NCI-H82 treated with DMSO at 0.1 percent for 48 hours (cell line): ENCODE measurements around the gene STAM2.
"Not testable (repeated sequence)": the region's sequence is repeated elsewhere in the genome, so short reads cannot be mapped to it uniquely, and the experiment has no call there.

Source experiments
- DNase-seq: peaks from one replicate; lab custom pipeline; 2025; ENCODE audit not compliant: unreplicated experiment; lab: John Stamatoyannopoulos, UW

Gene STAM2

DNA sequence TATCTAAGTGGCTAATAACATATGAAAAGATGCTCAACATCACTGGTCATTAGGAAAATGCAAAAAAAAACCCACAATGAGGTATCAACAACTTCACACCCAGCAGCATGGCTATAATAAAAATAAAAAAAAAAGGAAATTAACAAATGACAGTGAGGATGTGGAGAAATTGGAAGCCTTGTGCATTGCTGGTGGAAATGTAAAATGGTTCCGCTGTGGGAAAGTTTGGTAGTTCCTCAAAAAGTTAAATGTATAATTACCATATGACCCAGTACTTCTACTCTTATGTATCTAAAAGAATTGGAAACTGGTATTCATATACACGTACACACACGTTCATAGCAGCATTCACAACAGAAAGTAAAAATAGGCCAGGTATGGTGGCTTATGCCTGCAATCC, 61.2 kb downstream of the STAM2 start:
- DNase-seq, result no peak

DNA sequence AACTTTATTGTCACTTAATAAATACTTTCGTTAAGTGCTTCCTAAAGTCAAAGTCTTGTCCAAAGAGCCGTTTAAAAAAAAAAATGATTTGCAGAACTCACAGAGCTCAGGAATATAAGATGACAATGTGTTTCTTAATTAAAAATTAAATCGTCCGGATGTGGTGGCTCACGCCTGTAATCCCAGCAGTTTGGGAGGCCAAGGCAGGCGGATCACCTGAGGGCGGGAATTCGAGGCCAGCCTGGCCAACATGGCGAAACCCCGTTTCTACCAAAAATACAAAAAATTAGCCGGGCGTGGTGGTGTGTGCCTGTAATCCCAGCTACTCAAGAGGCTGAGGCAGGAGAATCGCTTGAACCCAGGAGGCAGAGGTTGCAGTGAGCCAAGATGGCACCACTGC, 68.4 kb downstream of the STAM2 start:
- not testable (repeated sequence) for DNase-seq

DNA sequence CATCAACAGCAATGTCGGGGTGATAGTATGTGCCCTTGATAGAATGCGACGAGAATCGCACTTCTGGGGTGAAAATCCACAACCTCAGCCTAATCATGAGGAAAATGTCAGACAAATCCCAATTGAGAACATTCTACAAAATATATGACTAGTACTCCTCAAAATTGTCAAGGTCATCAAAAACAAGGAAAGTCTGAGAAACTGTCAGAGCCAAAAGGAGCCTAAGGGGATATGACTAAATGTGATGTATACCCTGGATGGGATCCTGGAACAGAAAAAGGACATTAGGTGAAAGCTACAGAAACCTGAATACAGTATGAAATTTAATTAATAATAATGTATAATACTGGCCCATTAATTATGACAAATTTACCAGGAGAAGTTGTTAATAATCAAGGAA, 69.1 kb downstream of the STAM2 start:
- DNase-seq, result no peak

DNA sequence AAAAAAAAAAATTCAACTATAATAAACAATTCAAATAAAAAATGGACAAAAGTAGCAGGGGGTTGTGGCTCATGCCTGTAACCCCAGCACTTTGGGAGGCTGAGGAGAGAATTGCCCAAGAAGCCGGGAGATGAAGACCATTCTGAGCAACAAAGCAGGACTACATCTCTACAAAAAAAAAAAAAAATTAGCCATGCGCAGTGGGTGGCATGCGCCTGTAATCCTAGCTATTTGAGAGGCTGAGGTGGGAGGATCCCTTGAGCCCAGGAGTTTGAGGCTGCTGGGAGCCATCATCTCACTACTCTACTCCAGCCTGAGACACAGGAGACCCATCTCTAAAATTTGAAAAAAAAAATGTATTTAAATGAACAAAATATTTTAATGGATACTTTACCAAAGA, 72.3 kb downstream of the STAM2 start:
- no peak for DNase-seq

DNA sequence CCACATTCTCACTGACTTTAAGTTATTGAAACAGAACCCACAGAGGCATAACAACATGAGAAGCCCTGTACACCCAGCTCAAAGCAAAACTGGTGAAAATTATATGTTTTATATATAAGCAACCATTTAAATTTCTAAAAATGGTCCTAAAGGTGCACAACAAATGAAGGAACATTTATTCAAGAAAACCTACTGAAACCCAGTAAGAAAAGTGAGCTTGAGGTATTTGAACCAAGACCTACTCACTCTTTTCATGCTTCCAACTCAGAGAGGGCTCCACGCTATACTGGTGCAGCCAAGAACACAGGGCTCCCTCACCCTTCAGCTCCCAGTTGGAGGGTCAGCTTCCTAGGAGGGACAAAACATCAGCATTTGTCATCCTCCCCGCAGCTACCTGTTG, 74.6 kb downstream of the STAM2 start:
- no peak for DNase-seq

DNA sequence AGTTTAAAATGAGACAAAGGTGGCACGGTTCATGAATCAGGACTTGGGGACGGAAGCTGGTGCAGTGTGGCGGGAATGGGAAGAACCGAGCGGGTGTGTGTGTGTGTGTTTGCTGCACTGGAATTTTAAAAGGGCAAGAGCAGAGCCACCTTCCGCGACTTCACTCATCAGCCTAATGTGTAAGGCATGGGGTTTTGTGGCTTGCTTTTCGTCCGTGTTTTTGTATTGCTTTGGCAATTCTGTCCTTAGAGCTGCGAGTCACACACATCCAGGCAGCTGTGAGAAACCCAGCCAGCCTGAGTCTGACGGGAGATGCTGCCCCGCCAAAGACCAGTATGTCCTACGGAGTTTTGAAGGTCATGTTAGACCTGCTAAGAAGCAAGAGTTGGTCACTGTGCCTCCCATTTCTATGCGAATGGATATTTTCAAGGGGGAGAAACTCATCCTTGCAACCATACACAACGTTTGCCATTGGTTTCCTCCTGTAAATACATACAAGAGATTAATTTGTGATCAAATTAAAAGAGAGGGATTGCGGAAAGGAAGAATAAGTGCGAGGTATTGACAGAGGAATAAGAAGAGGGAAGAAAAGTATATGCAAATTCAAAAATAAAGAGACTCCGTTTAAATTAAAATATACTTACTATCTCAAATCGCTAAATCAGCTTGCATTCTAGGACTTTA, 76.1 kb downstream of the STAM2 start:
- DNase-seq, result no peak

DNA sequence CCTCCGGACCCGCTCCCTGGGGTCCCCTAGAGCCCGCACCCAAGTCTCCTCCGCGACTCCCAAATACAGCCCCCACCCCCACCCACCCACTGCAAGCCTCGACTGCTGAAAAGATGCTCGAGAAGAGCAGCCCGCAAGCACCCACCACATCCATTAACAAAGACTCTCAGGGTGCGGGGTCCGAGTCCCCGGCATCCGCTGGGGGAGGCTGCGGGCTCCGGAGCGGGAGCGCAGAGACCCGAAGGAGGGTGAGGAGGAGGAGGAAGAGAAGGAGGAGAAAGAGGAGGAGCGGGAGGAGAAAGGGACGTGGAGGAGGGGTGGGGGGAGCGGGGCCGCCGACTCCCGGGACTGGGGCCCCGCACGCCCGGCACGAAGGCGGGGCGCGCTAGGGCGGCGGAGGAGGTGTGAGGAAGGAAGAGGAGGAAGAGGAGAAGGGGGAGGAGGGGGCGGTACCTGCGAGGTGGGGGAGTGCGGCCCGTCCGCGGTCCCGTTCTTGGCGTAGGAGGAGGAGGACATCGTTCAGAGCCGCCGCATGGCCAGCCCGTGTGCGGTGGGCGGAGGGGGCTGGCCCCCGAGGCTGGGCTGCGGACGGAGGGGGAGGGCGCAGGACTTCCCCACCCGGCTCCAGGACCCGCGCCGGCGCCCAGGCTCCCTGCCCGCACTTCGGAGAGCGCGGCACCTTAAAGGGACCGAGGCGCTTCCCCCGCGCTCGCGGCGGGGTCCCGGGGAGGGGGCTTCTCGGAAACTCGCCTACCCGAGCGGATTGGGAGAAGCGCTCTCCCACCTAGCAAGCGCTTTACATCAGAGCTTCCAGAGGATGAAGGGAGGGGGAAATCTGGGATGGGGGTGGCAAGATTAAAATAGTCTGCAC, 76.8 kb downstream of the STAM2 start, which contains the start of gene CACNB4:
Gene CACNB4, minus strand, starts transcription at position 549 of the 871 bp plus-strand sequence.
- DNase-seq, result no peak

DNA sequence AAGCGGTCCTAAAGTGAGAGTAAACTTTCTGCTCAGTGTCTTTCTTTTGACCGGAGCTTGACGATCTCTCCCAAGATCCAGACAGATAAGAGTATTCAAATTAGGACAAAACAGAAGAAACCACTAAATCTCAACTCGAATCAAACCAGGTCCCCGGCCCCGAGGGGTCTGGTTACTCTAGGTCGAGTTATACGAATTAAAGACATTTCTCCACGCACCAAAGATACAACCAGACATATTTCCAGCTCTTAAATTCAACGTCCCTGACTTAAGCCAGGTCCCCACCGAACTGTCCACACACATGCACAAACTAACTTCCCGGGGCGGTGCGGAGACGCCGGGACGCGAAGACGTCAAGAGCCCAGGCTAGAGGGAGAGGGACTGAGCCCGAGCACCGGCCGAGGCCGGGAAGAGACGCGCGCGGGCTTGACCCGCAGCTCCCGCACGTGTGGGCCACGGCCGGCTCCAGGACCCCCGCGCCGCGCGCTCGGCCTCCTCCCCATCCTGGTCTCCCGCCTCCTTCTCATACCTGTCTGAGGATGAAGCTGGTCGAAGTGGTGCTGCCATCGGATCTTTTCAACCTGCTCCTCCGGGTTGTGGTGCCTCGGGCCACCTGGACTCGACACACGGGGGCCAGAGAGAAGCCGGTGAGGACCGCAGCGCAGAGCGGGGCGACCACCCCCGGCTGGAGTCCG, 77.6 kb downstream of the STAM2 start:
- no peak for DNase-seq

DNA sequence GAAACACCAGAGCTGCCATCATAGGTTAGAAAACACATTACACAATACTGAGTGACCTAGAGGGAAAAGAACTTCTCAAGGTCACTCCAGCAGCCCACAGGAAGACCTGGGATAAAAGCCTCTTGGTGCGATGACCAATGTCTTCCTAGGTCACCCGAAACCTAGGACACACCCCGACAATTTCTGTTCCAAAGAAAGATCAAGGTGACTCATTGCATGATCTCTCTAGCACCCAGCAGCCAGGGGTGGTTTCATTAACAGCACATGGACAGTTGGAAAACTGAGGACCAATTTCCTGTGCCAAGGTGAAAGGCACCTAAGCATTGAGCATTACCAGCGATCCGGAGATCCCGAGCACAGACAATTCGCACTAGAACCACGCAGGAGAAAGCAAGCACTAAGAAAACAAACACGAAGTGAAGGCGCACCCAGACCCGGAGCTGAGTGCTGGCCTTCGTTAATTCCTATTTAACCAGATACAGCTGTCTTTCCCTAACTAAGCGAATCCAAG, 78.2 kb downstream of the STAM2 start:
- no peak for DNase-seq

DNA sequence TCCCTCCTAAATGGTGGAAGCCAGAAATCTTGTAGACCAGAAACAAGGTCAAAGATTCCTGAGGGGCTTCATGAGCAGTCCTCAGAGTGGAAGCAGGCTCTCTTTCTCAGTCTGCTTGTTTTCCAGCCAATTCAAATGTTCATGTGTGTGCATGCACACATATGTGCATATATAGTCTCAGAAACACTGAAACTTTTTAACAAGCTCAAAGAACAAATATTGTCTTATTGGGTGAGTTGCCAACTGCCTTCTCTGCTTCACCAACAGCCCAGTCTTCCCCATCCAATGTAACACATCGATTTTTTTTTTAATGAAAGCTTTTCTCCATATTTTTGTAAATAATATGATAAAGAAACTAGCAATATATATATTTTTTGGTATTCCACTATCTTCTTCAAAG, 80.4 kb downstream of the STAM2 start:
- DNase-seq, result no peak

DNA sequence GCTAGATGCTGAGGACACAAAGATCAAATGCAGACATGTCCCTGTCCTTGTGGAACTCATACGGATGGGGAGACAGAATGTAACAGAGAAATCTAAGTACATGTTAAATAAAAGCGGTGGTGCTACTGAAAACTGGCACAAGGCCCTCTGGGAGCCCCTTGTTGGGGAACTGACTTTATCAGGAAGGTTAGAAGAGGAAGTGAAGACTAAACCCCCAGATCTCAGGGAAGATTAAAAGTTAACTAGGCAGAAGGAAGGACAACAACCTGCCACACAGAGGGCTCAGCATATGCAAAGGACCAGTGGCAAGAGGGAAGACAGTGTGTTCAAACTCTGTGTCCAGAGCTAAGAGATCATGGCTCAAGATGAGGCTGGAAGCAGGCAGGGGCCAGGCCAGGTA, 81.5 kb downstream of the STAM2 start:
- DNase-seq, result no peak

DNA sequence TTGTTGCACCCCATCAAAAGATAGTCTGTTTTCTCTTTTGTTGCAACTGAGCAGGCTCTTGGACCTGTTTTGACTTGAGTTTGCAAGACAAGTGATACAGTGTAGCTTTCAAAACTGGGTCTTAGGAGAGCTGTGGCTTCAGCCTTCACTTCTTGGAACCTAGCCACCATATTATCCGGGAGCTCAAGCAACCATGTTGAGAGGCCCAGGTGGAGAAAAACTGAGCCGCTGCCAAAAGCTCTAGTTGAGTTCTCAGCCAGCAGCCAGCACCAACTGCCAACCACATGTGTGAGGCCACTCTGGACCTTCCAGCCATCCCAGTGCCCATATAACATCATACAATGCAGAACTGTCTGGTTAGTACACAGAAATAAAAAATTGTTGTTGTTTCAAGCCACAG, 82.1 kb downstream of the STAM2 start:
- DNase-seq, result no peak

DNA sequence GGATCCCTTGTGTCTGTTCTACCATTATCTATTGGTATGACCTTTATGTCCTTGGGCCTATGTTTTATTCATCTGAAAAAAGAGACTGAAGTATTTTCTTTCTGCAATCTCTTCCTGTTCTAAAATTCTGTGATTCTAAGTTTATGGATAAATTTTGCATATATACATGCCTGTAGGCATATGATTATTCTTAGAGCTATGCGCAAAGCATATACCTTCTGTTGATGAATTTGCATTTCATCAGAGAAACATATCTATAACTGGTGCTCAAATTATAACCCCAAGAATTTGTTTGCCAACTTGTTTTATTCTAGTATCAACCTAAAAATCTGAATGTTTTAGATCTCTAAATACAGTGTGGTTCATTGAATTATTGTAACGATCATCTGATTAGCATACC, 83.5 kb downstream of the STAM2 start:
- no peak for DNase-seq

DNA sequence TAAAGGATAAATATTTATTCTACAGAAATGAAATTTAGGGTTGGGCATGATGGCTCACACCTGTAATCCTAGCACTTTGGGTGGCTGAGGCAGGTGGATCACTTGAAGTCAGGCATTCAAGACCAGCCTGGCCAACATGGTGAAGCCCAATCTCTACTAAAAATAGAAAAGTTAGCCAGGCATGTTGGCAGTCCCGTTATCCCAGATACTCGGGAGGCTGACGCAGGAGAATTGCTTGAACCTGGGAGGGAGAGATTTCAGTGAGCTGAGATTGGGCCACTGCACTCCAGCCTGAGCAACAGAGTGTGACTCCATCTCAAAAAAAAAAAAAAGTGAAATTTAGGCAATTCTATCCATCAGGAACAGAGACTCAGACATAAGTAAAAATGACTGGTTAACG, 84.8 kb downstream of the STAM2 start:
- DNase-seq, result not testable (repeated sequence)

DNA sequence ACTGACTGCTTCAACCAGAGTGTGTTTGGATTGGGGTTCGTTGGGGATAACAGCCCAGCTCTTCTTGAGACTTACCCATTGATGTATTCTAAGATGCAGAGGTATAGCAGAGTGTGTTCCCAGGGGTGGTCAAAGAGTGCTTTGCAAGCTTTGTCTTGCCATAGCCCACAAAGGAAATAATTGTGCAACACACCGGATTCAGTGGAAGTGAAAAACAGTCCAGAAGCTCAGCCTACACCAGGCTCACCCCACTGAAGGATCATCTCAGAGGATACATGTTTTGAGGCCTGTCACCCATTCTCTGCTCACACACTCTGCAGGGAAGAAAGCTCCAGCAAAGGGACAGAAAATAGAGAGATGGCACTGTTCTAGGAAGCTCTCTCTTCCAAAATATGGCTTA, 86.3 kb downstream of the STAM2 start:
- DNase-seq, result no peak

DNA sequence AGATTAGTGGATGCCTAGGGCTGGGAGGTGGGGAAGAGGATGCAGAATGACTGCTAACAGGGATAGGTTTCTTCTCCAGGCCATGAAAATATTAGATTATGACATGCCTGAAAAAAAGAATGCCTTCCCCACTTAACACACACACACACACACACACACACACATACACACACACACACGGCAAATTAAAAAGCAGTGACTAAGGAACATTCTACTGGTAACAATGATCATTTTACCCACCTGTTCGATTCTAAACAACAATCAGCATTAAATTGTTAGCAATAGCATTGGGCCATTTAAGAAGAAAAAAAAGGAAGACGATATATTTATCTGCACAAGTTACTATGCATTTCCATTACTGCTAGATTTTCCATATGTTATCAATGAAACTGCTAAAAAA, 87.6 kb downstream of the STAM2 start:
- no peak for DNase-seq

DNA sequence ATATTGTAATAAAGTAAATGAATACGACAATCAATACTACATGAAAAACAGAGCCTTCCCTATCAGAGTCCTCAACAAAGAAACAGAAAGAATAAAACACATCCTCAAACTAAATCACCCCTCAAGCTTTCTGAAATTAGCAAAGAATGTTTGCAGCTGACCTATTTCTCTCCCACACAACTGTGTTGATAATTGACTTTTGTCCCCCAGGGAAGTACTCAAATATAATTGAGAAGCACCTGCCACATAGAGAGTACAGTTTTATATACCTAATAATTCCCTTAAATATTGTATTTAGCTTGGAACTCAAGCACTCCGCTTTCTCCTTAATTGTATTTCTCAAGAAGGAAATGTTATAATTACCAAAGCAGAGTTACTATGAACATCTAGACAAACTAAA, 89.3 kb downstream of the STAM2 start:
- DNase-seq, result no peak

DNA sequence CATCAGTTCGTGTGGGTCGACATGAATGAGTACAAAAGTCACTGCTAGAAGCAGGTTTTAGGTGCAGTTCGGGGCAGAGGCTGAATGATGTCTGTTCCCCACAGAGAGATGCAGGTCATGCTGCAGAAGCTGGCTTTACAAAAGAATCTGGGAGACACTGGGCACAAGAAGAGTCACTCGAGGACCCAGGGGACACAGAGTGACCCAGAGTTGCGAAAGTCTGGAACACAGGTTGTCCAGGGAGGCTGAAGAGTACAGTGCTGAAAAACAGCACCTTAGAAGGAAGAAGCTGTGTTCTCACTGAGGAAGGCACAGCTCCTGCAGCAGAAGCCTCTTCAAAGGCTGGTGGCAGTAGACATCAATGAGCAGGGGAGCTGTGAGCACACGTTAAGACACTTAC, 91.5 kb downstream of the STAM2 start:
- DNase-seq, result no peak

DNA sequence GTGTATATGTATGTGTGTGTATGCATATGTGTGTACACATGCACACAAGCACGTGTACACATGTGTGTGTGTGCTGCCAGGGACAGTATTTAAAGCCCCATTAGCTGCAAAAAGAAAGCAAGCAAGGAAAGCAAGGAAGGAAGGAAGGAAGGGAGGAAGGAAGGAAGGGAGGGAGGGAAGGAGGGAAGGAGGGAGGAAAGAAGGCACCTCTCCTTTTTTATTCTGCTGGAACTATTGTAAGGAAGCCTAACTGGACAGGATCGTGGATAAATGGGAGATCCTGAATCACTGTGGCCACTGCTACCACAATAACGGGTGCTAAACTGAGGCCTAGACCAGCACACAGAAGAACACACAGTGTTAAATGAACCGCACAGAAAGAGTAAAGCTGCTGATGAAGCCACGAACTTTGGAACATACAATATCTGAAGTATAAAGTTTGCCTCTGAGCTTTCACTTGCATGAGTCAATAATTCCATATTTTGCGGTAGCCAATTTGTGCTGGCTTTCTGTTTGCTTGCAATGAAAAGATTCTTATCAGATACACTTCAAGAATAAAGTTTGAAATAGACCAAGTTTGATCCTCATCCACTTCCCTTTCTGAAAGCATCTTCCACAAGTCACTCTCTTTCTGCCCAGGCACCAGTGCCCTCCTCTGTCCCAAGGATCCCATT, 92.2 kb downstream of the STAM2 start:
- no peak for DNase-seq

DNA sequence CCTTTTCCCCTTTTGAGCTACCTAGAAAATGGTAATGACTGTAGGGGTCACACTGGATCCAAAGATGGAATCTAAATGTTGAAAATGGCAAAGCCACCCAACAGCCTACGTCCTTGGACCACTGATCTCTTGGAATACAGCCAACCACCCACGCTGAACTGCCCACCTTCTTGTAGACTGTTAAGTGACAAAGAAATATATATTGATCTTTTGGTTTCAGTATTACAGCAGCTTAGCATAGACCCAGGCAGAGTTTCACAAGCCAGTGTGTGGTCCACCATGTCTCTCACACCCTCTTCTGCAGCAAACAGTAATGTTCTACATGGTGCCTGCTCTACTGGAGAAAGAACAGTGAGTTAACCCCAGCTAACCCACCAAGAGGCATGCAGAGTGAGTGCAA, 96.9 kb downstream of the STAM2 start:
- no peak for DNase-seq

DNA sequence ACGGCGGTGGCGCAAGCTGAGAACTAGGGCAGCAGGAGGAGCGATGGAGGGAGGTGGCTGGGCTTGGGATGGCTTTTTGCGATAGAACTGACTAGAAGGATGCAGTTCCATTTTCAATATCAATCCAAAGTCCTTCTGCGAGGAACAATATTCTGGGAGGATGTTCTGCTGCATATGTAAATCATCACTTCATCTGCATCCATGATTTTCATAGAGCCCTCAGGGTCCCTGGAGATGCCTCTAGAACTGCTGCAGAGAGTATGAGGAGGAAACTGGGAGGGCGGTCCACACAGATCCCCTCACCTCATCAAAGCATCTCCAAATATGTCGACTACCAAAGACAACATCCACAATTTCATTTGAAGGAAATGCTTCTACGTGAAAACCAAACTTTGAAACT, 97.5 kb downstream of the STAM2 start:
- no peak for DNase-seq
